CD4-positive, CD25-positive, alpha-beta regulatory T cell (primary cell): ENCODE data around the gene EFEMP2. TPM values are rescaled to one million over a fixed set of nuclear protein-coding genes. Genes with fewer than 3 reads are reported as not detected.

ENCODE experiments used
- ATAC-seq, 2 donors: fragments of 150-1000 bp; cut with Tn5 transposase; one replicate each; pipeline ENCODE4 v1.10.0; 2021; ENCODE audit warnings: low read depth in 2 of 2, moderate number of reproducible peaks in 2 of 2, moderate library complexity in 1 of 2
- DNase-seq, 3 donors: peaks; one replicate each; pipeline versions ENCODE4 v3.0.0 to v3.0.0-alpha.2; 2012 to 2022; ENCODE audit warnings: mixed read lengths in 1 of 3
- H3K27ac ChIP-seq: one replicate; pipeline ENCODE4 v1.7.0; 2013; ENCODE audit warnings: mild to moderate bottlenecking, low read length; ENCODE audit not compliant: insufficient read depth, poor library complexity, severe bottlenecking
- H3K27me3 ChIP-seq: one replicate; pipeline ENCODE4 v1.7.0; 2013; ENCODE audit warnings: low read length; ENCODE audit not compliant: control insufficient read depth, insufficient read depth
- H3K36me3 ChIP-seq: one replicate; pipeline ENCODE4 v1.7.0; 2013; ENCODE audit warnings: mild to moderate bottlenecking, low read length, moderate library complexity; ENCODE audit not compliant: control insufficient read depth, insufficient read depth
- H3K4me1 ChIP-seq: 2 replicates; pipeline ENCODE4 v1.7.0; 2013; ENCODE audit warnings: mild to moderate bottlenecking, low read length; ENCODE audit not compliant: insufficient read depth, control insufficient read depth, poor library complexity, severe bottlenecking
- H3K4me3 ChIP-seq: one replicate; pipeline ENCODE4 v1.7.0; 2013; ENCODE audit warnings: low read depth, mild to moderate bottlenecking, low read length, moderate library complexity
- H3K9me3 ChIP-seq, 2 experiments: 1 replicate in 1 of 2; 2 replicates in 1 of 2; pipeline ENCODE4 v1.7.0; 2013; ENCODE audit warnings: low read length in 2 of 2, mild to moderate bottlenecking in 1 of 2, moderate library complexity in 1 of 2; ENCODE audit not compliant: control insufficient read depth in 2 of 2
- H3K27ac Mint-ChIP-seq, 3 donors: one replicate each; pipeline ENCODE4 v1.8.0; 2020 to 2022; ENCODE audit warnings: mild to moderate bottlenecking in 3 of 3, mixed read lengths in 3 of 3, moderate library complexity in 2 of 3
- H3K27me3 Mint-ChIP-seq: one replicate; pipeline ENCODE4 v1.8.0; 2022; ENCODE audit warnings: mild to moderate bottlenecking, mixed read lengths
- H3K36me3 Mint-ChIP-seq: one replicate; pipeline ENCODE4 v1.8.0; 2020; ENCODE audit warnings: mixed read lengths
- H3K4me1 Mint-ChIP-seq, 4 donors: one replicate each; pipeline ENCODE4 v1.8.0; 2020 to 2022; ENCODE audit warnings: mixed read lengths in 4 of 4, mild to moderate bottlenecking in 1 of 4
- H3K4me3 Mint-ChIP-seq, 4 donors: one replicate each; pipeline ENCODE4 v1.8.0; 2020 to 2022; ENCODE audit warnings: mild to moderate bottlenecking in 4 of 4, mixed read lengths in 4 of 4, moderate library complexity in 3 of 4
- H3K9me3 Mint-ChIP-seq, 7 donors: one replicate each; pipeline ENCODE4 v1.8.0; 2020 to 2022; ENCODE audit warnings: mixed read lengths in 7 of 7, mild to moderate bottlenecking in 3 of 7, moderate library complexity in 2 of 7
- polyA plus RNA-seq, 4 donors: library from polyadenylated mRNA; unstranded; fragments of 300-500 nt; fragmentation: Illumina TruSeq; gene quantifications; one replicate each; pipeline ENCODE4 v1.2.3, GENCODE V29; 2021
- total RNA-seq: library from RNA; stranded (reverse); gene quantifications from one replicate; pipeline ENCODE4 v1.2.3, GENCODE V29; 2022

EFEMP2 gene
- total and polyA plus RNA-seq, 5 donors from 2014 or later, result 0.21 to 5.8 (median 0.32) TPM

DNA sequence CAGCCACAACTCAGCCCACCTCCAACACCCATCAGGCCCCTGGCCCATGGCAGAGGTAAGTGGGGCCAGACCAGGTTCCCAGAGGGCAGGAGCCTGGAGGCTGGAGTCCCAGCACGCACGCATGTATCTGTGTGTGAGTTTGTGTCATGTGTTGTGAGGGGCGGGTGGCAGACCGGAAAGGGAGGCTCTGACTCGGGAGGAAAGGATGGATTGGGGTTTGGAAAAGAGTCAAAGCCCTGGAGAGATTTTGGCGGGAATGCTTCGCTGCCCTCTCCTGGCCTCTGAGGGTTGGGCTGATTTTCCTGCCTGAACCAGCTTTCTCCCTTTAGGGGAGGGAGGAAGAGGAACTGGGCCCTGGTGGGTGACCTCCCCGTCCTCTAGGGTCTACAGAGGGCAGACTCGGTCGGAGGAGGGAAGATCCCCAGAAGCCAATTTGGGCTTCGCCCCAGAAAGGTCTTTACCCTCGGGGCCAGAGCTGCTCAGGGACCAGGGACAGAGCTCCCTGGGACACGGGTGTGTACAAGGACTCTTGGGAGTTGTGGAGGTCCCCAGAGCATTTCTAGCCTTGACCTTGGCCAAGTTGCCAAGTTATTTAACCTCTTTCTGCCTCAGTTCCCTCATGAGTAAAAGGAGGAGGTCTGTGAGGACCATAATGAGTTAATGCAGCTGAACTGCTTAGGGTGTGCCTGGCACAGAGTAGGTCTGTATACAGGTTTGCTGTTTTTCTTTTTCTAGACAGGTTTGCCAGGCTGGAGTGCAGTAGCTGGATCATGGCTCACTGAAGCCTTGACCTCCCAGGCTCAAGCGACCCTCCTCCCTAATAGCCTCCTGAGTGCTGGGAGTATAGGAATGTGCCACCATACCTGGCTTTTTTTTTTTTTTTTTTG, 39.3 kb upstream of the EFEMP2 start:
- Histone ChIP-seq H3K27ac (no peak overlapping the region), H3K36me3 (no peaks in the 10 kb centered on the region), H3K27me3 (peaks cover 3% of the 10 kb centered on the region), H3K4me3 (no peak overlapping the region), H3K4me1 (peaks cover 14% of the 10 kb centered on the region), H3K9me3 (no peaks in the 10 kb centered on the region)
- Mint-ChIP-seq H3K4me1 (peaks cover 0 to 28% (median 17%) of the 10 kb centered on the region in 4 donors), H3K27me3 (peaks cover 18% of the 10 kb centered on the region), H3K36me3 (no peaks in the 10 kb centered on the region), H3K27ac (no peak overlapping the region), H3K9me3 (no peaks in the 10 kb centered on the region), H3K4me3 (peak overlapping the region in 1 of 4 donors; percentile 7)
- ATAC-seq (no peak), DNase-seq (no peak)

DNA sequence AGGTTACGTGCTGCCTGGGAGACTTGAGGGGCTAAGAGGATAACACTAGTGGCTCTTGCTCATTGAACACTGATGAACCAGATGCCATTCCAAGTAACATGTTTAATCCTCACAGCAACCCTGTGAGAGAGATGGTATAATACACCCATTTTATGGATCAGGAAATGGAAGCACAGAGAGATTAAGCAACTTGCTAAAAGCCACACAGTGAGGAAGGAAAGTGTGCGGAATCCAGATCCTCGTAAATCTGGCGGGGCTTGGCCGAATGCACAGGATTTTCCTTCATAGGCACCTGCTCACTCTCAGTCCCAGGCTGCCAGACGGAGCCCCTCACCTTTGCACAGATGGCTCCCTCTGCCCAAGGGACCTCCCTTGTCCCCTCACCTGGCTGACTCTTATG, 35.3 kb upstream of the EFEMP2 start:
- Mint-ChIP-seq H3K4me1 (peaks cover 0 to 7% (median 1%) of the 10 kb centered on the region in 4 donors), H3K4me3 (no peak overlapping the region)
- no peaks in the 10 kb centered on the region for H3K36me3 ChIP-seq

DNA sequence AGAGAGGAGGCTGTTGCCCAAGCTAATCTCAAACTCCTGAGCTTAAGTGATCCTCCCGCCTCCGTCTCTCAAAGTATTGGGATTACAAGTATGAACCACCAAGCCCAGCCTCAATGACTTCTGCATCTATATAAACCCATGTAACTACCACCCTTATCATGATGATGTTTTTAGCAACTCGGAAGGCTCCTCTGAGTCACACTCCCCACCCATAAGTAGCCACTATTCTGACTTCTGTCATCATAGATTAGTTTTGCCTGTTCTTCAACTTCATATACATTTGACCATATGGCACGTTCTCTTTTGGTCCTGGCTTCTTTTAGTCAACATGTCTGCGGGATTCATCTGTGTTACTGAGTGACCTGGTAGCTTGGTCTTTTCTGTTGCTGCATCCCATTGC, 34.0 kb upstream of the EFEMP2 start:
- H3K4me1 Mint-ChIP-seq, result peaks cover 0 to 7% (median 1%) of the 10 kb centered on the region in 4 donors
- Histone ChIP-seq H3K27me3 (peaks cover 9% of the 10 kb centered on the region), H3K4me1 (no peaks in the 10 kb centered on the region), H3K27ac (no peak overlapping the region), H3K4me3 (no peak overlapping the region), H3K36me3 (no peaks in the 10 kb centered on the region), H3K9me3 (no peaks in the 10 kb centered on the region)
- H3K27me3 Mint-ChIP-seq, result peaks cover 32% of the 10 kb centered on the region
- no peaks in the 10 kb centered on the region for H3K36me3 Mint-ChIP-seq
- peak overlapping the region in 1 of 4 donors; percentile 32 for H3K4me3 Mint-ChIP-seq
- no peak for ATAC-seq
- no peak overlapping the region for H3K27ac Mint-ChIP-seq
- no peak for DNase-seq
- H3K9me3 Mint-ChIP-seq, result no peaks in the 10 kb centered on the region

More for the DNA sequence above, 35.3 kb upstream of the EFEMP2 start:
- H3K27ac Mint-ChIP-seq, result no peak overlapping the region
- H3K36me3 Mint-ChIP-seq, result no peaks in the 10 kb centered on the region
- peaks cover 26% of the 10 kb centered on the region for H3K27me3 Mint-ChIP-seq
- H3K27ac ChIP-seq, result no peak overlapping the region
- H3K27me3 ChIP-seq, result peaks cover 9% of the 10 kb centered on the region
- no peaks in the 10 kb centered on the region for H3K9me3 Mint-ChIP-seq
- DNase-seq (no peak), ATAC-seq (no peak)
- H3K4me1 ChIP-seq, result no peaks in the 10 kb centered on the region
- H3K4me3 ChIP-seq, result no peak overlapping the region
- no peaks in the 10 kb centered on the region for H3K9me3 ChIP-seq

DNA sequence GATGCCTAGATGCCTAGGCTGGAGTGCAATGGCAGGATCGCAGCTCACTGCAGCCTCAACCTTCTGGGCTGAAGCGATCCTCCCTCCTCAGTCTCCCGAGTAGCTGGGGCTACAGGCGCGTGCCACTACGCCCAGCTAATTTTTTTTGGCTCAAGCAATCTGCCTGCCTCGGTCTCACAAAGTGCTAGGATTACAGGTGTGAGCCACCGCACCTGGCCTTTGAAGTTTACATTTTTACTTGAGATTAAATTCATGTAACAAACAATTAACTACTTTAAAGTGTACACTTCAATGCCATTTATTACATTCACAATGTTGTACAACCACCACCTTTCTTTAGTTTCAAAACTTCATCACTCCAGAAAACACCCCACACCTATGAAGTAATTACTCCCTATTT, 31.1 kb upstream of the EFEMP2 start:
- no peaks in the 10 kb centered on the region for H3K36me3 ChIP-seq
- peaks cover 9% of the 10 kb centered on the region for H3K27me3 ChIP-seq
- no peak for DNase-seq
- Mint-ChIP-seq H3K4me3 (peak overlapping the region in 2 of 4 donors; percentile 1 to 39), H3K9me3 (peaks cover 0 to 1% (median 0%) of the 10 kb centered on the region in 7 donors), H3K27ac (peak overlapping the region in 1 of 3 donors; percentile 56), H3K4me1 (peaks cover 0 to 10% (median 5%) of the 10 kb centered on the region in 4 donors), H3K27me3 (peaks cover 35% of the 10 kb centered on the region), H3K36me3 (no peaks in the 10 kb centered on the region)
- H3K4me1 ChIP-seq, result peaks cover 22% of the 10 kb centered on the region
- H3K4me3 ChIP-seq, result no peak overlapping the region
- no peak overlapping the region for H3K27ac ChIP-seq
- ATAC-seq, result no peak
- H3K9me3 ChIP-seq, result no peaks in the 10 kb centered on the region

DNA sequence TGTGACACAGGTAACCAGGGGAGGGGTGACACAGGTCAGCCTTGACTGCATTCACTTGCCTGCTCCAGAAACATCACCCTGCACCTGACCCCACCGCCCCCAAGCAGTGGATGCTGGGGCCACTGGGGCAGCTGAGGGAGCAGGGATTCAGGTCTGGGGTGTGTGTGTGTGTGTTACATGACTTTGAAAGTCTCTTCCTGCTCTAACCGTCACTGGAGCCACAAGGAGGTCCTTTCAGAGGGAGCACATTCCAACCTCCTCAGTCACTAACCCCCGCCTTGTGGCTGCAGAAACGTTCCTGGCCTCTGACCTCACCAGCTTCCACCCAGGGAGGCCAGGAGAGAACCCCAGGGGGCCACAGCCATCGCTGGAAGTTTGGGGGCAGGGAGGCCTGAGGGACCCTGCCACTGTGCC, 30.5 kb upstream of the EFEMP2 start:
- no peak overlapping the region for H3K27ac Mint-ChIP-seq
- Histone ChIP-seq H3K27me3 (peaks cover 9% of the 10 kb centered on the region), H3K36me3 (no peaks in the 10 kb centered on the region), H3K4me1 (peaks cover 22% of the 10 kb centered on the region), H3K4me3 (no peak overlapping the region), H3K9me3 (no peaks in the 10 kb centered on the region), H3K27ac (no peak overlapping the region)
- DNase-seq (no peak), ATAC-seq (no peak)
- H3K36me3 Mint-ChIP-seq, result no peaks in the 10 kb centered on the region
- peaks cover 0 to 2% (median 0%) of the 10 kb centered on the region in 7 donors for H3K9me3 Mint-ChIP-seq
- peak overlapping the region in 1 of 4 donors; percentile 72 for H3K4me3 Mint-ChIP-seq
- peaks cover 0 to 12% (median 5%) of the 10 kb centered on the region in 4 donors for H3K4me1 Mint-ChIP-seq
- H3K27me3 Mint-ChIP-seq, result peaks cover 32% of the 10 kb centered on the region

DNA sequence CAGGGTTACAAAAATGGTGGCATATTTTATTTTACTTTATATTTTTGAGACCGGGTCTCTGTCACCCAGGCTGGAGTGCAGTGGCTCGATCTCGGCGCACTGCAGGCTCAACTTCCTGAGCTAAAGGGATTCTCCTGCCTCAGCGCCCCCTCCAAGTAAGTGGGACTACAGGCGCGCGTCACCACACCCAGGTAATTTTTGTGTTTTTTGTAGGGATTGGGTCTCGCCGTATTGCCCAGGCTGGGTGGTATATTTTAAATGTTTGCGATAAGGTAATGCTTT, 28.2 kb upstream of the EFEMP2 start:
- Mint-ChIP-seq H3K4me3 (peak overlapping the region; percentile 21 to 78 (median 74)), H3K27me3 (peaks cover 29% of the 10 kb centered on the region), H3K4me1 (peaks cover 0 to 19% (median 5%) of the 10 kb centered on the region in 4 donors), H3K9me3 (peaks cover 0 to 2% (median 0%) of the 10 kb centered on the region in 7 donors), H3K36me3 (no peaks in the 10 kb centered on the region), H3K27ac (peak overlapping the region in 2 of 3 donors; percentile 77 to 81)
- ATAC-seq, result no peak
- peaks cover 22% of the 10 kb centered on the region for H3K4me1 ChIP-seq
- DNase-seq, result no peak
- H3K4me3 ChIP-seq, result peak overlapping the region; percentile 41
- peaks cover 3% of the 10 kb centered on the region for H3K27me3 ChIP-seq
- no peaks in the 10 kb centered on the region for H3K9me3 ChIP-seq
- H3K36me3 ChIP-seq, result no peaks in the 10 kb centered on the region
- H3K27ac ChIP-seq, result peak overlapping the region; percentile 41

DNA sequence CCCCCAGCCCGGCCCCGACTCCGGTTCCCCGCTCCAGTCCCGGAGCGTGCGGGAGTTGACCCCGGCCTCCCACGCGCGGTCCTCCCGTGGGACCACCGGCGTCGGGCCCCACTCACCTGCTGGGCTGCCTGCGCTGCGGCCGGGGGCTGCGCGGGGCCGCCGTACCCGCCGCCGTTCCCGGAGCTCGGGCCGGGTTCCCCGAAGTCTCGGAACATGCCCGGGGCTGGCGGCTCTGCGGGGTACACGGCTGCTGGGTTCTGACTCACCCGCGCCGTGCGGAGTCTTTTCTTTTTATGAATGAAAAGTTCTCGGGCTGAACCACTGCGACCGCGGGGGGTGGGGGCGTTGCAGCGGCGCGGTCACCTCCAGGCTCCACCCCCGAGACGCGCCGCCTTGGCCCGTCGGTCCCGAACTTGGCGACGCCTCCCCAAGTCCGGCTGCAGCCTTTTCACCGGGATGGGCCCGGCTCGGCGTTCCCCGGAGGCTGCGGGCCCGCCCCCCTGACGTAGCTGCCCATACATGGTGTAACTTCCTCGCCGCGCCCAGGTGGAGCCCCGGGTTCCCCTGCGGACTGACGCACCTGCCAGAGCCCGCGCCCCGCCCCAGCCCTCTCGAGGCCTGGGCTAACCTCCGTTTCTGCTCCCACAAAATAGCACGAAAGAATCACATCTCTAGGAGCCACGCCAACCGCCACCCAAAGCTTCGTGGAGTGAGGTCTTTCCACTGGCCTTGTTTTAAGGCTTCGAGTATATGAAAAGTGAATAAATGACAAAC, 27.7 kb upstream of the EFEMP2 start, which contains the start of gene FOSL1:
TSS of gene FOSL1 (minus strand) at position 264 of the 774 bp plus-strand sequence. CDS start at position 215, 49 bp downstream.
- peaks cover 0 to 2% (median 0%) of the 10 kb centered on the region in 7 donors for H3K9me3 Mint-ChIP-seq
- peaks cover 29% of the 10 kb centered on the region for H3K27me3 Mint-ChIP-seq
- peak within 1 kb of the TSS in 2 of 3 donors; percentile 77 to 81 for H3K27ac Mint-ChIP-seq
- Histone ChIP-seq H3K4me1 (peaks cover 22% of the 10 kb centered on the region), H3K27ac (peak within 1 kb of the TSS; percentile 41), H3K4me3 (peak within 1 kb of the TSS; percentile 41), H3K36me3 (no peaks in the 10 kb centered on the region), H3K27me3 (peaks cover 3% of the 10 kb centered on the region), H3K9me3 (no peaks in the 10 kb centered on the region)
- no peaks in the 10 kb centered on the region for H3K36me3 Mint-ChIP-seq
- DNase-seq (peak; percentile 89 to 93 (median 93)), ATAC-seq (peak; percentile 91 to 94)
- H3K4me3 Mint-ChIP-seq, result peak within 1 kb of the TSS; percentile 21 to 78 (median 74)
- peaks cover 0 to 19% (median 5%) of the 10 kb centered on the region in 4 donors for H3K4me1 Mint-ChIP-seq
